GM23338 (cell line): ENCODE measurements around the gene EXO5. TPM values are rescaled to one million over a fixed set of nuclear protein-coding genes. Genes with fewer than 3 reads are reported as not detected.

Source experiments
- ATAC-seq: fragments of 200-7000 bp; cut with Tn5 transposase; 3 replicates; pipeline ENCODE4 v1.9.1; 2020
- DNase-seq: peaks from one replicate; pipeline ENCODE4 v3.0.0-alpha.2; 2015; ENCODE audit warnings: low spot score
- H2AFZ ChIP-seq: fragments of 200-600 bp; sonication (generic); 2 replicates; pipeline ENCODE4 v1.8.0; 2016; ENCODE audit warnings: antibody characterized with exemption, mild to moderate bottlenecking, moderate library complexity
- H3F3A ChIP-seq: fragments of 200-600 bp; sonication (generic); replicated peaks from 2 replicates; pipeline ENCODE4 v1.8.0; 2017; ENCODE audit warnings: antibody characterized with exemption, mixed run types, low read depth
- H3K27ac ChIP-seq: fragments of 200-600 bp; sonication (generic); 2 replicates; pipeline ENCODE4 v1.6.1; 2016; ENCODE audit warnings: low read depth
- H3K27me3 ChIP-seq: fragments of 200-600 bp; sonication (generic); 2 replicates; pipeline ENCODE4 v1.8.0; 2016; ENCODE audit warnings: mild to moderate bottlenecking, mixed run types, moderate library complexity; ENCODE audit not compliant: insufficient read depth
- H3K36me3 ChIP-seq: fragments of 200-600 bp; sonication (generic); 2 replicates; pipeline ENCODE4 v1.8.0; 2016; ENCODE audit warnings: mild to moderate bottlenecking; ENCODE audit not compliant: insufficient read depth
- H3K4me1 ChIP-seq: fragments of 200-600 bp; sonication (generic); 2 replicates; pipeline ENCODE4 v1.8.0; 2016; ENCODE audit warnings: mild to moderate bottlenecking, moderate library complexity; ENCODE audit not compliant: insufficient read depth
- H3K4me2 ChIP-seq: fragments of 200-600 bp; sonication (generic); 2 replicates; pipeline ENCODE4 v1.7.1; 2017; ENCODE audit warnings: mixed run types
- H3K4me3 ChIP-seq: fragments of 200-600 bp; sonication (generic); 2 replicates; pipeline ENCODE4 v1.6.1; 2016; ENCODE audit warnings: mixed run types
- H3K79me2 ChIP-seq: fragments of 200-600 bp; sonication (generic); replicated peaks from 2 replicates; pipeline ENCODE4 v1.8.0; 2017; ENCODE audit warnings: mild to moderate bottlenecking; ENCODE audit not compliant: insufficient read depth
- H3K9me2 ChIP-seq: fragments of 200-600 bp; sonication (generic); 2 replicates; pipeline ENCODE4 v1.8.0; 2017; ENCODE audit not compliant: insufficient read depth
- H4K20me1 ChIP-seq: fragments of 200-600 bp; sonication (generic); replicated peaks from 2 replicates; pipeline ENCODE4 v1.8.0; 2017; ENCODE audit warnings: mild to moderate bottlenecking; ENCODE audit not compliant: insufficient read depth
- H3K27ac Mint-ChIP-seq: 2 replicates; pipeline ENCODE4 v1.8.0; 2020; ENCODE audit warnings: inconsistent platforms, mild to moderate bottlenecking, moderate library complexity, mixed read lengths
- H3K27me3 Mint-ChIP-seq: 3 replicates; pipeline ENCODE4 v1.8.0; 2022; ENCODE audit warnings: low read depth, mild to moderate bottlenecking, moderate library complexity, mixed read lengths, inconsistent platforms; ENCODE audit not compliant: insufficient read depth, poor library complexity
- H3K36me3 Mint-ChIP-seq: 3 replicates; pipeline ENCODE4 v1.8.0; 2021; ENCODE audit warnings: low read depth, mild to moderate bottlenecking, inconsistent platforms, moderate library complexity, mixed read lengths
- H3K4me1 Mint-ChIP-seq: 3 replicates; pipeline ENCODE4 v1.8.0; 2020; ENCODE audit warnings: mild to moderate bottlenecking, inconsistent platforms, mixed read lengths
- H3K4me3 Mint-ChIP-seq: 3 replicates; pipeline ENCODE4 v1.8.0; 2021; ENCODE audit warnings: moderate library complexity, mild to moderate bottlenecking, inconsistent platforms, mixed read lengths
- H3K9me3 Mint-ChIP-seq: 3 replicates; pipeline ENCODE4 v1.8.0; 2020; ENCODE audit warnings: moderate library complexity, mild to moderate bottlenecking, inconsistent platforms, mixed read lengths
- CREB1 ChIP-seq: fragments of 250-450 bp; sonication (Bioruptor Pico); IDR thresholded peaks from 2 replicates; pipeline ENCODE4 v1.5.0; 2020; ENCODE audit warnings: low read depth, mild to moderate bottlenecking, moderate library complexity
- CTCF ChIP-seq, 2 experiments: fragments of 200-600 bp in 1 of 2; sonication (generic) in 1 of 2; conservative IDR thresholded peaks; 2 replicates each; pipeline versions ENCODE4 v1.5.1 to v1.6.1; 2016 to 2017; ENCODE audit warnings: antibody characterized with exemption in 2 of 2, low read depth in 2 of 2, mild to moderate bottlenecking in 2 of 2, moderate library complexity in 1 of 2
- ETS1 ChIP-seq: IDR thresholded peaks from 2 replicates; pipeline ENCODE4 v1.6.1; 2016; ENCODE audit warnings: antibody characterized with exemption
- EZH2 ChIP-seq: fragments of 200-600 bp; sonication (generic); IDR thresholded peaks from one replicate; pipeline ENCODE4 v1.8.0; 2017; ENCODE audit warnings: antibody characterized with exemption, mild to moderate bottlenecking, low read depth; ENCODE audit not compliant: unreplicated experiment
- NANOG ChIP-seq: IDR thresholded peaks from 2 replicates; pipeline ENCODE4 v1.6.1; 2016; ENCODE audit warnings: antibody characterized with exemption, borderline replicate concordance
- POLR2AphosphoS5 ChIP-seq: IDR thresholded peaks from 2 replicates; pipeline ENCODE4 v1.6.1; 2016; ENCODE audit warnings: antibody characterized with exemption, low read depth
- REST ChIP-seq: IDR thresholded peaks from one replicate; pipeline ENCODE4 v1.6.1; 2018; ENCODE audit warnings: antibody characterized with exemption; ENCODE audit not compliant: unreplicated experiment
- STAT1 ChIP-seq: IDR thresholded peaks from one replicate; pipeline ENCODE4 v1.6.1; 2016; ENCODE audit warnings: antibody characterized with exemption; ENCODE audit not compliant: unreplicated experiment
- ZNF114 ChIP-seq: fragments of 250-450 bp; sonication (Bioruptor Pico); IDR thresholded peaks from 2 replicates; pipeline ENCODE4 v1.5.0; 2020; ENCODE audit warnings: mild to moderate bottlenecking, moderate library complexity
- ZNF462 ChIP-seq: fragments of 250-450 bp; sonication (Bioruptor Pico); IDR thresholded peaks from 2 replicates; pipeline ENCODE4 v1.5.0; 2020; ENCODE audit warnings: mild to moderate bottlenecking, moderate library complexity
- polyA plus RNA-seq: library from polyadenylated mRNA; unstranded; fragments of >200 nt; fragmentation: Nextera tagmentation; extraction: Ambion mirVana; gene quantifications from 2 replicates; pipeline ENCODE4 v1.2.1, GENCODE V29; 2016
- total RNA-seq: library from RNA; depleted of rRNA; stranded (reverse); fragments of >200 nt; shearing (Covaris generic); gene quantifications from 2 replicates; pipeline ENCODE4 v1.2.3, GENCODE V29; 2014

The EXO5 gene
- total and polyA plus RNA-seq, 2 experiments from 2014 or later: 4.4 to 7.2 TPM

- TF ChIP-seq ZNF462 (CRISPR knock-in tag): no peak
- no peak for TF ChIP-seq REST
- no peak for TF ChIP-seq NANOG
- TF ChIP-seq EZH2: no peak
Observed at GRCh38 chr1:40479156-40479555, 29.4 kb upstream of the EXO5 start (continued).

GRCh38 chr1:40495315-40495903 lies 13.2 kb upstream of the EXO5 start:
- Histone ChIP-seq H3K36me3 (peaks cover 26% of the 10 kb centered on the region), H3K27ac (no peak overlapping the region), H2AFZ (no peak overlapping the region), H3K4me2 (no peak overlapping the region), H3K79me2 (no peaks in the 10 kb centered on the region), H3F3A (no peaks in the 10 kb centered on the region), H4K20me1 (no peaks in the 10 kb centered on the region), H3K9me2 (no peaks in the 10 kb centered on the region), H3K27me3 (no peaks in the 10 kb centered on the region), H3K4me1 (no peaks in the 10 kb centered on the region), H3K4me3 (no peak overlapping the region)
- Mint-ChIP-seq H3K36me3 (peaks cover 85% of the 10 kb centered on the region), H3K27ac (no peak overlapping the region), H3K27me3 (peaks cover 2% of the 10 kb centered on the region), H3K4me1 (no peaks in the 10 kb centered on the region), H3K4me3 (no peak overlapping the region), H3K9me3 (peaks cover 68% of the 10 kb centered on the region)
- no peak for DNase-seq
- ATAC-seq: no peak
- no peak for TF ChIP-seq CTCF (conservative IDR thresholded peaks at IDR 0.05; ENCODE audit: low read depth in 2 of 2)
- no peak for TF ChIP-seq POLR2AphosphoS5
- no peak for TF ChIP-seq NANOG
- no peak for TF ChIP-seq STAT1
- TF ChIP-seq ETS1: no peak
- no peak for TF ChIP-seq CREB1 (CRISPR knock-in tag)
- TF ChIP-seq ZNF114 (CRISPR knock-in tag): no peak
